GM21825 (cell line): ENCODE data around the gene MAPK10.
"Not testable (repeated sequence)": the region's sequence is repeated elsewhere in the genome, so short reads cannot be mapped to it uniquely, and the experiment has no call there.

Source experiments
- ATAC-seq: cut with Tn5 transposase; IDR thresholded peaks from one replicate; pipeline ENCODE4 v1.9.1; 2021; ENCODE audit warnings: mild to moderate bottlenecking, moderate library complexity; ENCODE audit not compliant: unreplicated experiment

Gene MAPK10

DNA sequence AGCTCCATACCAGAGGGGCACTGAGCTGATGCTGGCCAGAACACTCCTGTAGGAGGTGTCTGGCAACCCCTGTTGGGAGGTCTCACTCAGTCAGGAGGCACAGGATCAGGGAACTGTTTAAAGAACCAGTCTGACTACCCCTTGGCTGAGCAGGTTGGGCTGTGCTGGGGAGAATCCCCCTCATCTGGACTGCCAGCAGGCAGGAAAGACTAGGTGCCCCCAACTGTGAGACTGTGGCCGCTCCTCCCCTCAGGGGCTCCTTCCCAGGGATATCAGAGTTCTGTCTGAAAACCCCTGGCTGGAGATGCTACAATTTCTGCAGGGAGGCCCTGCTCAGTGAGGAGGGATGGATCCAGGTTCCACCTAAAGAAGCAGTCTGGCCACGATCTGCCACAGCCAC is 245.3 kb downstream of the MAPK10 start:
- no peak for ATAC-seq

DNA sequence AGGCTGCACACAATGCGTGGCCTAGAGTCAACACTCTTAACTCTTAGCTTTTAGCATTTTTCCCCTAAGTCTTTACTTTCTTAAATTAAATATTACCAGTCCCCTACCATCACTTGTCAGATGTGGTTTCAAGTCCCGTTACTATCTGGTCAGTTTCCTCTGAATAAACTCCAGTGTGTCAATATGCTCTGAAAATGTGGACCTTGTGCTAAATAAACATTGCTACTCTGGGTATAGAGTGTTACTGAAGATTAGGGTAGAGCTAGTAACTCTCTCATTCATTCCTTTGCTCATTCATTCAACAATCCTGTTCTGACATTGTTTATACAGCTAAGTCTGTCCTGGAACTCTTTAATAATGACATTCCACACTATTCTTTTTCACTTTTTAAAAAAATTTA is 251.0 kb downstream of the MAPK10 start:
- no peak for ATAC-seq

DNA sequence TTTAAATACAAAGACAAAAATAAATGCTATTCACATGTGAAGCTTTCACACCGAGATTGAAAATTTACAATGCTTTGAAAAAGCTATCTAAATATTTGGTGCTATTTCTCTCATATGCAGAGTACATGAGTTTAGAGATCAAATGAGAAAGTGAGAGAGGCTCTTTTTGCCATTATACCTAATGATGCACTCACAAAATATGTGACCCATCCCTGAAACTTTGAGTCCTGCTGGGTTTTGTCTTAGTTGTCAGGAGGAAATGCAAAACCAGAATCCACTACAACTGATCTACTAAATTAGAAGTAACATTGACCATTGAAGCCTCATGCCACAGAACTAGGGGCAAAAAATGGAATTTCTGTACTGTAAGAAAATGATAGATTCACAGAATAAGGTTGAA is 251.7 kb downstream of the MAPK10 start:
- no peak for ATAC-seq

DNA sequence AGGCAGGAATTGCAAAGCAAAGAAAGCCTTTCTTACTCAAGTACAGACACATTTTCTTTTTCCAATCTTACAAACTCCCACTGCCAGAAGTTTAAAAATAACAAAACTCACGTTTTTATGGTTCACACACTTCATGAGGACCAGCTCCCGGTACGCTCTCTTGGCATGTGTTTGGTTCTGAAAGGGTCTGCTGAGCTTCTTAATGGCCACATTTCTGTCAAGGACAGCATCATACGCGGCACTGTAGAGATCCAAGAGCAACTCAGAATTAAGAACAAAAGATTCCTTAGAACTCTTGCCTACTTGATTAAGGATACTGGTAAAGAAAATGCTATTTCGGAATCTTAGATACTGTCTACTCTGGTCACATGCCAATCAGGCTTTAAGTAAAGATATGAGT is 252.7 kb downstream of the MAPK10 start:
- ATAC-seq: no peak

DNA sequence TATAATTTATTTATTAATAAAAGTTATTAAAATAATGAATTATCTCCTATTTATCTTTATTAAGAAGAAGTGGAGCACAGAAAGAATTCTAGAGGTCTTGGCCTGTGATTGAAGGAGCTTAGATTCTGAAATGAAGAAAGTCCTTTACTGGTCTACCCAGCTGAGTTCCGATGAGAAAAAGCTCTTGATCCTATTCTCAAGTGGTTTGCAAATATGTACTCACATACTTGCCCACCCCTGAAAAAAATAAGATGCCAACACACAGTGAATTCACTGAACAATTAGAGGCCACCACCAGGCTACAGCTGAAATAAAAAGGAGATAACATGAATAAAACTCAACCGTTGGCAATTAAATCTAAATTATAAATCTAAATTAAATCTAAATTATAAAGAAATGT is 253.4 kb downstream of the MAPK10 start:
- ATAC-seq: no peak

DNA sequence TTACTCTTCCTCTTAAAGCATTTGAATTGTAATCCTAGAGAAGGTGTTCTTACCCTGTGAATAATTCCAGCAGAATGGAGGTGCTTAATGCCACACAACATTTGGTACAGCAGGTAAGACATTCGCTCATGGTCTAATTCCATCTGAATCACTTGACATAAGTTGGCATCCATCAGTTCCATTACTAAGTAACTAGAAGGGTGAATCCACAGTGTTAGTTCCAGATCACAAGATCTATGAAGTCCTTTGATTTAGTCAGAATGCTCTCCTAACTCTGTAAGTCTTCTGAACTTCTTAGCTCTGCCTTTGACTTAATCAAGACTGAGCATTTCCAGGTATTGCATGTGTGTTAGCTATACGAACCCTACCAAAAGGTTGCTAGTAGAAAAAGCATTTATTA is 258.0 kb downstream of the MAPK10 start:
- ATAC-seq: no peak

DNA sequence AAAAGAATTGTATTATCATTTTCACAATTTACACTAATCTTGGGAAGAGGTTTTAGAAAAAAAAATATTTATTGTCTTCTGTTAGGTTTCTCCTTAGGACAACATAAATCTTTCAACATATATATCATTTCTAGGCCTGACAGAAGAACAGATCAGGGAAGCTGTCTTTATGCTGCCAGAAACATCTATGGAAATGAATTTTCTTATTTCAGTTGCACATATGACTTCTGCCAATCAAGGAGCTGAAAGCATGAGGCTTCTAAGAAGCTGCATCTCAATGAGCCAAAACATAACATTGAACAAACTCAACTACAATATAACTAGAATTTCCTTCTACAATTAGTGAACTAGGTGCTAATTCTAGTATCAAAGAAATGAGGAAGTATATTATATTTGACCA is 258.4 kb downstream of the MAPK10 start:
- no peak for ATAC-seq

DNA sequence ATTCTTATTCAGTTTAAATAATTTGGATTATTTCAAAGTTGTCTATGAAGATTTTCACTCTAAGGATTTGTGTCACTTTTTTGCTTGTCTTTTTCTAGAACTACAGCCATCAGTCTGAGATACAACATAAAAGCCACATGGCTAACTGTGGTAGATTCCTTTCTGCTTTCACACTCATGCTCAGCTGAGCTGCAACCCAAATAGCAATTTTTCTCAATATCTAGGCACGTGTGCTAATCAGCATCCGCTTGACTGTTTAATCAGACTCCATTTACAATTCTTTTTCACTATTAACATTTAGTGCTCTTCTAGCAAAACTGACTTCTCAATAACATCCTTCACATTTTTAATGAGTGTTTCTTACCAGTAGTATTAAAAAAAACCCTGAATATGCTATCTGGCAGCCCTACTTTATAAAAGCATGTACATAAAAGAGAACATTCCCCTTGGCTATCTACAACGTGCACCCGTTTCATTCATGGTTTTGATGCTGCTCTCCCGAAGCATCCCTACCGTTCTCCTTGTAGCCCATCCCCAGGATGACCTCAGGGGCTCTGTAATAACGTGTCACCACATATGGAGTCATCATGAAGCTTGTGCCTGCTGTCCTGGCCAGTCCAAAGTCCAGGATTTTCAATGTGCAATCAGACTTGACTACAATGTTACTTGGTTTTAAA is 259.2 kb downstream of the MAPK10 start:
- no peak for ATAC-seq

DNA sequence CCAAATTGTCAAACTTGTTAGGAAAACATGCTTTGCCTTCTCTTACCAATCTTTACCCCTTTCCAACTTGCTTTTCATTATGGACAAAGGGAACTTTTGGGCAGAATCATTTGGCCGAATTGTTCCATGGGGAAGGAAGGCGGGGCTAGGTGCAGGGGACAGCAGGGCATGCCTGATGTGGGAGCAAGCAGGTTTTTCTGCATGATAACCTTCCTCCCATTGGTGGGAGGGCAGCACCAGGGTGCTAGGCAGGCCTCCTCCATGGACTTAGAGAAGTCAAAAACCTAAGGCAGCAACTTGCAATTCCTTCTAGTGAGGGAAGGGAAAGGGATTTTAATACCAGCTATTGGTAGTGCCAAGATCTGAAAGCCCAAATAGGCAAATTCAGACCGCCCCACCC is 260.5 kb downstream of the MAPK10 start:
- no peak for ATAC-seq

DNA sequence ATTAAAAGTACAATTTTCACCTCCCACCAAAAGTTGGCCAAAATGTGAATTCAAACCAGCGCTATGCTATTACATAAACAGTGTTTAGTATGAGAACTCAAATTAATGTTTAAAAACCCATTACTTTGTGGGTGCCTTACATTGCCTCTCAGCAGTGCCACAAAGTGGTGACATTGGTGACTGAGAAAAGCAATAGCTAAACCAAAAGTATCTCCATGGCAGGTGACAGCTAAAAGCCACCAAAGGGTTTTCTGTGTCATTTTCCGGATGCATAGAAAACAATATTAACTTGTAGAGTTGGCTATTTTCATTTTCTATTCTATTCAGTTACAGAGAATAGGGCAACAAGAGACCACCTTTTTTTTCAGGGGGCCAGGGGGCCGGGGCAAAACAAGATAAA is 261.2 kb downstream of the MAPK10 start:
- no peak for ATAC-seq

DNA sequence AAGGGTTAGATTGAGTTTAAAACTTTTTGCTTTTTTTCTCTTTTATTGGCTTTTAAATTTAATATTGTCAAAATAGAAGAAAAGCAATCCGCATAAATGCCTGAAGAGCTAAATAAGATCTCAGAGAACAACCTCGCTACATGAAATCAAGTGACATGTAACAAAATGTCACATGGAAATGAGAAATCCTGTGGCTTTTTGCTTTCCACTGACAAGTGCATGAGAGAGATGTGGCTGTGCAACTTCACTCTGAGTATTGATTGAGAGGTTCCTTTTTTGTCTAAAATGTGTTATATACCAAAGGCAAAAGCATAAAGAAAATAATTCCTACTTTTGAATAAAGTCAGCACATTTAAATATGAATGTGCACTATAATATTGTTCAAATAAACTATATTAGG is 263.5 kb downstream of the MAPK10 start:
- ATAC-seq: no peak

DNA sequence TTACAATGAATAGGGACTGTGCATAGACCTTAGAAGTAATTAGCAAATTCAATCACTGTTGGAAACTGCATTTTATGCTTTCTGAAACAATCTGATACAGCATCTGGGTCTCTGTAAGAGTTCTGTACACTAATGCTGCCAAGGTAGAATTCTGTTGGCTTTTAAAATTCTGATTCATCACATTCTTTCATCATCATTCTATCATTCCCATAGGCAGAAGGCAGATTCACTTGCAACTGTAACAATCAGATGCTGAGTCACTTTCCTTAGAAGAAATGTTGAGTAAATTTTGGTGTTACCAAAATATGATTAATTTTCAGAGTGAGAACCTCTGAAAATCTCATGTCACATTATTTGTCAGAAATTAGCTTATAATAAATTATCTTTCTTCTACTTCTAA is 267.2 kb downstream of the MAPK10 start:
- ATAC-seq: no peak

DNA sequence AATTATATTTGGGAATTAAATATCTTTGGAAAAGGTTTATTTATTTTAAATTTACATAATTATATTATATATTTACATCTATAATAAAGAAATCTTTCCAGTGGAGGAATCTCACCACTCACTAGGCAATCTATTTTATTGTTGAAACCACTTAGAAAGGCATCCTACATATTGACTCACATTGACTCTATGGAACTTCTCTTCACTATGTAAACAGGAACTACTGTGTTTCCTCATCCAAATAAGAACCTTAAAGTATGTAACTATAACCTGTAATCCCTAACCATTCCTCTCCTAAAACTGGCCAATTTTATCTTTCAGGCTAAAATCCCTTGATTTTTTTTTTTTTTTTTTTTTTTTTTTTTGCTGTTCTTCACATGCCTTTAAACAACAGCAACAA is 268.7 kb downstream of the MAPK10 start:
- ATAC-seq: no peak

DNA sequence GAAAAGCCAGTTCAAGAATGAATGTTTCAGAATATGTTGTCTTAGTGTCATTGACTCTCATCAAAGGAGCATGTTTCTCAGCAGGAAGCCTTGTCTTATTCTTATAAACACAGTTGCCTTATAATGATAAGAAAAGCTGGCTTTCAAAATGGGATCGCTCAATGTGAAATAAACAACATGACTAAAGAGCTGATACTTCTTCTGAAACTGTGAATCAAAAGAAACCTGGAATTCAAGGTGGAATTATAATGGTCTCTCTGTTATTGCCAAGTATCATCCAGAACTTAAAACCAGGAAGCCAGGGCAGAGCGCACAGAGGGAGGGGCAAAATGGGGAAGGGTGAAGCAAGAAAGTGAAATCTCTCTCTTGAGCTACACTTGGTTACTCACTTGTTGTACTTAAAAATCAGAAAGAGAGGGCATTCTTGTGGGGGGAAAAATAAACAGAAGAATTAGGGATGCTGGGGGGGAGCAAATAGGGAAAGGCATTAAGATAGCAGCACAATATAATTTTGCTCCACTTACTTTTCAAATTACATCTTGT is 270.0 kb downstream of the MAPK10 start:
- no peak for ATAC-seq

DNA sequence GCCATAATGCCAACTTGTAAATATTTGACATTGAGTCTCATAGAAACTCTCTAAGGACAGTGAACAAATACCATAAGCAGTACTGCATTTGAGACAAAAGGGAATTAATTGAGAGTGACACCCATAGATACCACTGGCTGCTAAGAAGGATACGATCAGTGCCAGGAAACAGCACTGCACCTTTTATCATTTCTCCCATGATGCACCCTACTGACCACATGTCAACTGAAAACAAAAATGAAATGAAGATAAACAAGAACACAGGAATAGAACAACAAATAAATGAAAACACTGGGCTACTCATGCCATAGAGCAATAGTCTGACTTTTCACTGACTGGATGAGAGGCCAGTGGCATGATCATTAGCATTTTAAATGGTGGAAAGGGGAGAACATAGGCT is 270.8 kb downstream of the MAPK10 start:
- no peak for ATAC-seq

DNA sequence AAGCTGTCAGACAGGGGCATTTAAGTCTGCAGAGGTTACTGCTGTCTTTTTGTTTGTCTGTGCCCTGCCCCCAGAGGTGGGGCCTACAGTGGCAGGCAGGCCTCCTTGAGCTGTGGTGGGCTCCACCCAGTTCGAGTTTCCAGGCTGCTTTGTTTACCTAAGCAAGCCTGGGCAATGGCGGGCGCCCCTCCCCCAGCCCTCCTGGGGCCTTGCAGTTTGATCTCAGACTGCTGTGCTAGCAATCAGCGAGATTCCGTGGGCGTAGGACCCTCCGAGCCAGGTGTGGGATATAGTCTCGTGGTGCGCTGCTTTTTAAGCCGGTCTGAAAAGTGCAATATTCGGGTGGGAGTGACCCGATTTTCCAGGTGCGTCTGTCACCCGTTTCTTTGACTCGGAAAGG is 284.1 kb downstream of the MAPK10 start:
- not testable (repeated sequence) for ATAC-seq

DNA sequence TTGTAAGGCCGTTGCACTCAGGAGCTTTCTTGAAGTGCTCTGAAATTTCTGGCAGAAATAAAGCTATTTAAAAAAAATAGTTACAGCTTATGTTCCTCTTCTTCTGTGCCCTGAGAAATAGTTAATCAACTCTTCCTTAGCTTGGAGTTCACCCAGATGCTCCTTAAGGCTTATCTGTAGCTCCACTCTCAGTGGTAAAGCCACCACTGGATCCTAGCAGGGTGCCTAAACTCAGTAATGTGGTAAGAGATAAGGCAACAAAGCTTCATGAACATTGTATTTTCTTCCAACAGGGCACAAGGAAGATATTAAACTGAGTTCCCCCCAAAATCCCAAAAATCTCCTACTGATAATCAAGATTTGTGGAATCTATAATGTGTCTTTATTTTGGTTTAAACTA is 299.5 kb downstream of the MAPK10 start:
- no peak for ATAC-seq

DNA sequence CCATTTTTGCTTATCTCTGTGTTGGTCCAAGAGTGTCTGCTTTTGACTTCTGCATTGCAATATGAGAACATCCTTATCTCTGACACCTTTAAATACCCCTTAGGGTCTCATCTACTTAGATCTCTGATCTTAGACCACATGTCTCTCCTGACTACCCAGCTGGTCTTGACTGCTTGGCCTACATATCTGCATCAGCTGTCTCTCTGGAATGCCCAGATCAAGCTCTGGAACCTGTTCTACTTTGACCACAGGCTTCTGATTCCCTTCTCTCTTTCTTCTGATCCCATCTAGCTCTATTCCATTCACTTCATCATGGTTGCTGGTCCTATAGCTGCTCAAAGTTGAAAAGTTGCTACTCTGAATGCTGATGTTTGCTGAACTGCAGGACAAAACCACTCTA is 301.2 kb downstream of the MAPK10 start:
- no peak for ATAC-seq

DNA sequence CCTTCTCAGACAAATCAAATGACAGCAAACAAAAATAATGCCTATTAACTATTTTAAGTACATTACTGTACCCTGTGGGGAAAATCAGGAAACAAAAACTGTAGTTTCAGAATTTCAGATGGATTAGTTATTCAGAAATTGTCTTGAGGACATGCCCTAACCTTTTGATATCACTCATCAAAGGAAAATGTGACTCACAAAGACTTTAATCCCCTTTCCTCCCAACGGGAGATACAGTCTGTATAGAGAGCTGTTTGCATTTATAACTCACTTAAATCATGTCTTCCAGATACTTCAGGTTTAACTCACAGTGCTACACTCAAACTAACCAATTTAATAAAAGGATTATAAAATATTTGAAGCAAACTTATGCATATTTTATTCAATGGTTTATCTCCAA is 304.0 kb downstream of the MAPK10 start:
- no peak for ATAC-seq

DNA sequence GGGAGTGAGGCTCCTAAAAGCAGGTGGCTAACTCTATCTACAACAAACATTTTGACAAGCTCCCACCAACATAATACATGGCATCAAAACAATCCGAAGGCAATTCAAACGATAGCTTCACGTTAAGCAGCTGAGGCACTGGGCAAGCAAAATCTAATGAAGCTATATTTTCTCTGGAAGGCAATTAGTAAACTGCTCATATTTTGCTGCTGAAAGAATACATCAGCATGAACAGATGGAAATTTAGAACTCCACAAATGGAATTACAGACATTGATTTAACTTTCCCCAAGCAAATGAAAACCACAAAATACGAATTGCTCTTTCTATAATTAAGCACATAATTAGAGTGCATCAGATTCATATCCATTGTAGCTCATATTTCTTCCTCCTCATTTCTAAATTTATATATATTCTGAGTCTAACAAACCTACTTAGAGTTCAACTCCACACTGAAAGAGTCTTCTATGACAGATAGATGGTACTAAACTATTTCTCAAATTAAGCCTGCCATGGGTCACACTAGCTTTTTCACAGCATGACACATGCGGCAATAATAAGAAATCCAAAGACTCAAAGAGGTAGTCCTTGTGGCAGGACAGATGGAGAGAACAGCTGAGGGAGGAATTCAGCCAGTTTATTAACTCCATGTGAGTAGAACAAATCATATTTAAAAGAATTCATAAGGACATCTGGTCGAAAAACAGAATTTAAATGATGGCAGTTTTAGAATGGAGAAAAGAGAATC is 305.4 kb downstream of the MAPK10 start:
- ATAC-seq: no peak

DNA sequence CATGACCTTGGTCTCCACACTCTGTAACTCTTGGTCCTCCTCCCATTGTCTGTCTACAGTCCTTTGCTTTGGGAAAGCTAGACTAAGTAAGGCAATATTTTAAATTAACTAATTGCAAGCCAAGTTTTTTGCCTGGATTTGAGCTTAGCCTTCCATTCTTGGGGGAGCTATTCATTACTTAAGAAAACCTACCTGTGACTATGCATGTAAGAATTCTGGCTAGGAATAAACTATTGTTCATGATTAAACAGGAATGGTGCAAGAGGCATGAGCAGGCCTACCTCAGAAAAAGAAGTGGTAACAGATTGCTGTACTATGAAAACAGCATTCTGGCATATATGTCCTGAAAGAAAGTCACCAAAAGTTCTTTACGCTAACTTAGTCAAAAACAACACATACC is 309.4 kb downstream of the MAPK10 start:
- no peak for ATAC-seq

DNA sequence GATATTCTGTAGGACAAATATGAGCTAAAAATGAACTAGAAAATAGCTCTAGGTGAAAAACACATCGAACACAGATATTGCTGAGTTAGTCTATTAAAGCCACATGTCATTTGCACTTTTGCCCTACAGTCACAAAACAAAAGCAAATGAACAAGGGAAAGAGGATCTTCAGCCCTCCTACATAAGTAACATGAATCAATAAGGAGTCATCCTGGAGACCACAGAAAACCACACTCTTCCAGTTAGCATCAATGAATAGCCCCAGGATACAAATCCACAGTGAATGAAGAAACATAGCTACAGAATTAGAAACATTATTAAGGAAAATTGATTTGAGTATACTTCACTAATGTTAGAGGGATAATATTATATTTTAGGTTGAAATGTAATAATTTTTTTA is 311.4 kb downstream of the MAPK10 start:
- ATAC-seq: no peak

DNA sequence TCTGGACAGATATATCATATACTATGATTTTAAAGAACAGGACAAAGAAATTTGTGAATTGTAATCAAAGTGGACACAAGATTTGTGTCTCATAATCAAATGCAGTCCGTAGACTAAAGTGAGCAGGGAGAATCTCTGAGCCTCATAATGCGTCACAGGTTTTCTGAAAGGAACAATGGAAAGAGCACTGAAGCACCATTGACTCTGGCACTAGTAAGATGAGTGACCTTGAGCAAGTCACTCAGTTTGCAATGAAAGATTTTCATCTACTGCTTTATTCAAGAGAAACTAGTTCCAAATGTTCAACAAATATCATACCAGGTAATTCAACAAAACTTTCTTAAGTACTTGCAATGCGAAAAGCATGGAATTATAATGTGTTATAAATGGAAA is 315.3 kb downstream of the MAPK10 start:
- ATAC-seq: no peak
